ENCODE results near the gene RPGRIP1L.

DNA sequence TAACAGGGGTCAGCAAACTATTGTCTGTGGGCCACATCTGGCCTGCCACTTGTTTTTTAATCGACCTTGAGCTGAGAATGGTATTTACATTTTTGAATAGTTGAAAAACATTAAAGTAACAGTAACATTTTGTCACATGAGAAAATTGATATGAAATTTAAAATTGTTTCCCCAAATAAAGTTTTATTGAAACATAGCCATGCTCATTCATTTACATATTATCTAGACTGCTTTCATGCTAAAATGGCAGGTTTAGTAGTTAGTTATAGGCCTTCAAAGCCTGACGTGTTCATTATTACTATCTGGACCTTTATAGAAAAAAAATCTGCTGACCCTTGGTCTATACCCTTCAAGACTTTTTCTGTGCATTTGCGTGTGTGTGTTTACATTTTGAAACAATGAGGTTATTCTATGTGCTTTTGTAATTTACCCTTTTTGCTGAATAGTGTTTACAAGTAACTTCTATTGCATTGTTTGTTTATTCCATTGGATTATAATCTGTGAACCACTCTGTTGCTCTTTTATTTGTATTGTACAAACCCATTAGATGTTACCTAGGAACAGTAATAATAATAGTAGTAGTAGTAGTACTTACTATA lies 37.4 kb upstream of the RPGRIP1L start:
- TF ChIP-seq, protein P1, sequence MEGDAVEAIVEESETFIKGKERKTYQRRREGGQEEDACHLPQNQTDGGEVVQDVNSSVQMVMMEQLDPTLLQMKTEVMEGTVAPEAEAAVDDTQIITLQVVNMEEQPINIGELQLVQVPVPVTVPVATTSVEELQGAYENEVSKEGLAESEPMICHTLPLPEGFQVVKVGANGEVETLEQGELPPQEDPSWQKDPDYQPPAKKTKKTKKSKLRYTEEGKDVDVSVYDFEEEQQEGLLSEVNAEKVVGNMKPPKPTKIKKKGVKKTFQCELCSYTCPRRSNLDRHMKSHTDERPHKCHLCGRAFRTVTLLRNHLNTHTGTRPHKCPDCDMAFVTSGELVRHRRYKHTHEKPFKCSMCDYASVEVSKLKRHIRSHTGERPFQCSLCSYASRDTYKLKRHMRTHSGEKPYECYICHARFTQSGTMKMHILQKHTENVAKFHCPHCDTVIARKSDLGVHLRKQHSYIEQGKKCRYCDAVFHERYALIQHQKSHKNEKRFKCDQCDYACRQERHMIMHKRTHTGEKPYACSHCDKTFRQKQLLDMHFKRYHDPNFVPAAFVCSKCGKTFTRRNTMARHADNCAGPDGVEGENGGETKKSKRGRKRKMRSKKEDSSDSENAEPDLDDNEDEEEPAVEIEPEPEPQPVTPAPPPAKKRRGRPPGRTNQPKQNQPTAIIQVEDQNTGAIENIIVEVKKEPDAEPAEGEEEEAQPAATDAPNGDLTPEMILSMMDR (IDR thresholded peaks at IDR 0.05): no peak
- TF ChIP-seq POLR2AphosphoS5 (IDR thresholded peaks at IDR 0.05) (no peak), POLR2A (IDR thresholded peaks at IDR 0.05) (no peak)
